ENCODE data around the gene RFPL4AL1.

- no peak for TF ChIP-seq POLR2A (IDR thresholded peaks at IDR 0.05)
- no peak for TF ChIP-seq CTCF (IDR thresholded peaks at IDR 0.05)
Observed at GRCh38 chr19:55778331-55778730, 9.4 kb downstream of the RFPL4AL1 start.

All from lower leg skin (tissue), 3 donors.